Neural progenitor cell (in vitro differentiated cells): ENCODE data around the gene CCL7.

ENCODE experiments used
- CTCF ChIP-seq: fragments of 200-600 bp; sonication (generic); IDR thresholded peaks from 2 replicates; pipeline ENCODE4 v1.5.1; 2017; ENCODE audit warnings: antibody characterized with exemption, mild to moderate bottlenecking
- EZH2 ChIP-seq: fragments of 200-600 bp; sonication (generic); IDR thresholded peaks from 2 replicates; pipeline ENCODE4 v1.6.1; 2017; ENCODE audit warnings: antibody characterized with exemption, mild to moderate bottlenecking, moderate library complexity
- EZH2phosphoT487 ChIP-seq: fragments of 200-600 bp; sonication (generic); IDR thresholded peaks from 2 replicates; pipeline ENCODE4 v1.6.1; 2017; ENCODE audit warnings: antibody characterized with exemption

DNA sequence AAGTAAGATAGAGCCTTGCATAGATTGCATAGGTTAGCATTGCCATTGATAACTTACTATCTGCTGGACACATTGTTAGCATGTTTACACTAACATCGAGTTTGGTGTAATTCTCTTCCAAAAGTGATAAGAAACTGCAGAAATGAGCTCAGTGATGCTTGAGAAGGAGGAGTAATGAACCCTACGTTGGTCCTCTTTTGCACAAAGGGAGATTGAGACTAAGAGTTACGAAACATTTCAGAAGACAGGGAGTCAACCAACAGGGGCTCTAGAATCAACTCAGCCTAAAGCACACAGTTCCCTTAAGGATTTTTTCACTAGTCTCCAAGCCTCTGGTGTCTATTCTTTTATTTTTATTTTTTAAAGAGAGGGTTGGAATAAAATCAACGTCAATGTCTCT lies 6.8 kb downstream of the CCL7 start:
- TF ChIP-seq CTCF, result no peak
- TF ChIP-seq EZH2, result no peak
- TF ChIP-seq EZH2phosphoT487, result no peak
